Measurements from ENCODE around the gene DIRAS3.

DNA sequence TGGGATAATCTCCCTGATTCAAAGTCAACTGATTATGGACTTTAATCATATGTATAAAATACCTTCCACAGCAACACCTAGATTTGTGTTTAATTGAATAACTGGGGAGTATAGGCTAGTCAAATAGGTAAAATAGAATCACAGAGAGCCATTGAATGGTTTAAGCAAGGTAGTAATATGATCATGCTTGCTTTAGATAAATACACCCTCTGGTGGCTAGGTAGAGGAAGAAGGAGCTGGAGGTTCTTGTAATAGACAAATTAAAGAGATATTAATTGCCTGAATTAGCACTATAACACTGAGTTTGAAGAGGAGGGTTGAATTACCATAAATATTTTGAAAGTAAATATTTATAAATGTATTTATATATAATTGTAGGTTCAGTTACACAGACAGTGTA lies 40.3 kb downstream of the DIRAS3 start:
- TF ChIP-seq, protein P1, sequence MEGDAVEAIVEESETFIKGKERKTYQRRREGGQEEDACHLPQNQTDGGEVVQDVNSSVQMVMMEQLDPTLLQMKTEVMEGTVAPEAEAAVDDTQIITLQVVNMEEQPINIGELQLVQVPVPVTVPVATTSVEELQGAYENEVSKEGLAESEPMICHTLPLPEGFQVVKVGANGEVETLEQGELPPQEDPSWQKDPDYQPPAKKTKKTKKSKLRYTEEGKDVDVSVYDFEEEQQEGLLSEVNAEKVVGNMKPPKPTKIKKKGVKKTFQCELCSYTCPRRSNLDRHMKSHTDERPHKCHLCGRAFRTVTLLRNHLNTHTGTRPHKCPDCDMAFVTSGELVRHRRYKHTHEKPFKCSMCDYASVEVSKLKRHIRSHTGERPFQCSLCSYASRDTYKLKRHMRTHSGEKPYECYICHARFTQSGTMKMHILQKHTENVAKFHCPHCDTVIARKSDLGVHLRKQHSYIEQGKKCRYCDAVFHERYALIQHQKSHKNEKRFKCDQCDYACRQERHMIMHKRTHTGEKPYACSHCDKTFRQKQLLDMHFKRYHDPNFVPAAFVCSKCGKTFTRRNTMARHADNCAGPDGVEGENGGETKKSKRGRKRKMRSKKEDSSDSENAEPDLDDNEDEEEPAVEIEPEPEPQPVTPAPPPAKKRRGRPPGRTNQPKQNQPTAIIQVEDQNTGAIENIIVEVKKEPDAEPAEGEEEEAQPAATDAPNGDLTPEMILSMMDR (IDR thresholded peaks at IDR 0.05; ENCODE audit: insufficient read depth, low read length): no peak
- TF ChIP-seq POLR2AphosphoS5 (IDR thresholded peaks at IDR 0.05; ENCODE audit: low read depth) (no peak), GABPA (IDR thresholded peaks at IDR 0.05; ENCODE audit: low read depth) (no peak)
